Cardiac muscle cell (in vitro differentiated cells and primary cell): ENCODE data around the gene AFG3L2. TPM values are rescaled to one million over a fixed set of nuclear protein-coding genes. Genes with fewer than 3 reads are reported as not detected.

Experiments
- DNase-seq, 2 donors: peaks; one replicate each; pipeline versions ENCODE4 v3.0.0 to v3.0.0-alpha.2; 2010 to 2017; ENCODE audit warnings: low read depth in 1 of 2, low spot score in 1 of 2
- H3K27ac ChIP-seq: fragments of 200-600 bp; sonication (generic); 2 replicates; pipeline ENCODE4 v1.5.1; 2016
- H3K27me3 ChIP-seq: fragments of 200-600 bp; sonication (generic); 2 replicates; pipeline ENCODE4 v1.6.0; 2016; ENCODE audit warnings: control low read depth
- H3K36me3 ChIP-seq: fragments of 200-600 bp; sonication (generic); 2 replicates; pipeline ENCODE4 v1.5.1; 2016; ENCODE audit warnings: control low read depth
- H3K4me1 ChIP-seq: fragments of 200-600 bp; sonication (generic); 2 replicates; pipeline ENCODE4 v1.8.1; 2017; ENCODE audit warnings: low read depth, mild to moderate bottlenecking, mixed run types
- H3K4me3 ChIP-seq: fragments of 200-600 bp; sonication (generic); 2 replicates; pipeline ENCODE4 v1.5.1; 2016; ENCODE audit warnings: mild to moderate bottlenecking
- H3K9me3 ChIP-seq: fragments of 200-600 bp; sonication (generic); 2 replicates; pipeline ENCODE4 v1.5.1; 2017; ENCODE audit warnings: low read depth, mild to moderate bottlenecking, control low read depth
- polyA plus RNA-seq: library from polyadenylated mRNA; unstranded; fragments of >200 nt; fragmentation: Nextera tagmentation; extraction: Ambion mirVana; gene quantifications from 2 replicates; pipeline ENCODE4 v1.2.1, GENCODE V29; 2016
- total RNA-seq: library from RNA; depleted of rRNA; stranded (reverse); fragments of >200 nt; gene quantifications from 2 replicates; pipeline ENCODE4 v1.2.3, GENCODE V29; 2016
- TF ChIP-seq, protein P1 (sequence below): IDR thresholded peaks from 2 replicates; pipeline ENCODE4 v1.5.1; 2012; ENCODE audit warnings: low read depth, mild to moderate bottlenecking, low read length

The AFG3L2 gene
- total and polyA plus RNA-seq, 2 experiments from 2014 or later, result 83.5 to 97.6 TPM

DNA sequence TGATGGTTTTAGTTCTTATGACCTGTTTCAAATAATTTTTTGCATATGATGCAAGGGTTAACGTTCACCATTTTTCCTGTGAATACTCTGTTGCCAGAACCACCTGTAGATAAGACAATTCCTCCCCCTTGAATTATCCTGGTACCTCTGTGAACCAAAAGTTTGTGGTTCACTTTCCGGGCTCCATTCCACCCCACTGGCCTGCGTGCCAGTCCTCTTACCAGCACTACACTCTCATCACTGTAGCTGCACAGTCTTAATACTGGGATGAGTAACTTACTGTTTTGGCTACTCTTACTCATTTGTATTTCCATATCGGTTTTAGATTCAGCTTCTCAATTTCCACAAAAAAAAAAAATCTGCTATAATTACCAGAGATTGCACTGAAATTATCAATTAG is 34.4 kb downstream of the AFG3L2 start:
- Histone ChIP-seq H3K4me1 (peaks cover 7% of the 10 kb centered on the region), H3K36me3 (peaks cover 58% of the 10 kb centered on the region), H3K4me3 (no peak overlapping the region), H3K27me3 (no peaks in the 10 kb centered on the region), H3K9me3 (no peaks in the 10 kb centered on the region), H3K27ac (no peak overlapping the region)
- no peak for DNase-seq
- TF ChIP-seq, protein P1, sequence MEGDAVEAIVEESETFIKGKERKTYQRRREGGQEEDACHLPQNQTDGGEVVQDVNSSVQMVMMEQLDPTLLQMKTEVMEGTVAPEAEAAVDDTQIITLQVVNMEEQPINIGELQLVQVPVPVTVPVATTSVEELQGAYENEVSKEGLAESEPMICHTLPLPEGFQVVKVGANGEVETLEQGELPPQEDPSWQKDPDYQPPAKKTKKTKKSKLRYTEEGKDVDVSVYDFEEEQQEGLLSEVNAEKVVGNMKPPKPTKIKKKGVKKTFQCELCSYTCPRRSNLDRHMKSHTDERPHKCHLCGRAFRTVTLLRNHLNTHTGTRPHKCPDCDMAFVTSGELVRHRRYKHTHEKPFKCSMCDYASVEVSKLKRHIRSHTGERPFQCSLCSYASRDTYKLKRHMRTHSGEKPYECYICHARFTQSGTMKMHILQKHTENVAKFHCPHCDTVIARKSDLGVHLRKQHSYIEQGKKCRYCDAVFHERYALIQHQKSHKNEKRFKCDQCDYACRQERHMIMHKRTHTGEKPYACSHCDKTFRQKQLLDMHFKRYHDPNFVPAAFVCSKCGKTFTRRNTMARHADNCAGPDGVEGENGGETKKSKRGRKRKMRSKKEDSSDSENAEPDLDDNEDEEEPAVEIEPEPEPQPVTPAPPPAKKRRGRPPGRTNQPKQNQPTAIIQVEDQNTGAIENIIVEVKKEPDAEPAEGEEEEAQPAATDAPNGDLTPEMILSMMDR, result no peak

DNA sequence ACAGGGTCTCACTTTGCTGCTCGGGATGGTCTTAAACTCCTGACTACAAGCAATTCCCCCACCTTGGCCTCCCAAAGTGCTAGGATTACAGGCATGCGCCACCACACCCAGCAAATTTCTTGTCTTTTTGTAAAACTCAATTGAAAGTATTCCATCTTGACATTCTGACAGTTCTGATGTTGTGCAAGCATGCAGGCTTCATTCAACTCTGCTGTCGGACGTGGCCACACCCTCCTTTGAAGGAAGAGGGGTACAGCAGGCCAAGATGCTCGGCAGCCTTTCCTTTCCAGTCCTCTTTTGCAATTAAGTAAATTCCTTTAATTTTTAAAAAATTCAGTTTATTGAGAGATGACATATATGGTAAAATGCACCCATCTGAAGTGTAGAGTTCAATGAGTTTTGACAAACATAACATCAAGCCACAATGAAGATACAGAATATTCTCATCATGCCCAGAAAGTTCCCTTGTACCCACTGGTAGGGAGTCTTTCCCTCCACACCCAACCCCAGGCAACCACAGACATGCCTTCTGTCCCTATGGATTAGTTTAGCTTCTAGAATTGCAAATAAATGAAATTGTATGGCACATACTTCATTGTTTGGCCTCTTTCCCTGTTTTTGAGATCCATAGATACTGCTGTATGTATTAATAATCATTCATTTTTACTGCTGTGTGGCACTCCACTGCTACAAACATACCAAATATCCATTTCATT is 35.9 kb downstream of the AFG3L2 start:
- no peak for DNase-seq
- peaks cover 48% of the 10 kb centered on the region for H3K36me3 ChIP-seq
- TF ChIP-seq, protein P1, result no peak

DNA sequence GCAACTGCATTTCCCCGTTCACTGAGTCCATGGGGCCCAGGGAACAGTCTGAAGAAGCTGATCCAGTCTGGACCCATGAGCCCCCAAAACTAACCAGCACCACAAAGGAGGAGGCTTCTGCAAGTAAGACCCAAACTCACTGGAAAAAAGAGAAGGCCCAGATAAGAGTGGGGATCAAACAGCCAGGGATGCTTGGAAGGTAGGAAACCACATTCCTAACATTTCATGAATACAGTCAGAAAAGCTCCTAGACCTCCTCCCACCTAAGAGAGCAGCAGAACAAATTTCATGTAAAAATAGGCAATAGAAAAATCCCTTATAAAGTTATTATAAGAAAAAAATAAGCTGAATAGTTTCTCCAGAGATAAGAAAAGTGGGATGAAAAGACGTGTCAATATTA is 38.6 kb downstream of the AFG3L2 start:
- TF ChIP-seq, protein P1, result no peak
- no peak for DNase-seq
- H3K27ac ChIP-seq, result peak overlapping the region; percentile 68
- H3K4me1 ChIP-seq, result peaks cover 44% of the 10 kb centered on the region
- peaks cover 29% of the 10 kb centered on the region for H3K36me3 ChIP-seq
- no peak overlapping the region for H3K4me3 ChIP-seq
- no peaks in the 10 kb centered on the region for H3K27me3 ChIP-seq
- H3K9me3 ChIP-seq, result no peaks in the 10 kb centered on the region

More for the DNA sequence above, 35.9 kb downstream of the AFG3L2 start:
- Histone ChIP-seq H3K4me1 (peaks cover 21% of the 10 kb centered on the region), H3K27me3 (no peaks in the 10 kb centered on the region), H3K4me3 (no peak overlapping the region), H3K27ac (no peak overlapping the region), H3K9me3 (no peaks in the 10 kb centered on the region)

DNA sequence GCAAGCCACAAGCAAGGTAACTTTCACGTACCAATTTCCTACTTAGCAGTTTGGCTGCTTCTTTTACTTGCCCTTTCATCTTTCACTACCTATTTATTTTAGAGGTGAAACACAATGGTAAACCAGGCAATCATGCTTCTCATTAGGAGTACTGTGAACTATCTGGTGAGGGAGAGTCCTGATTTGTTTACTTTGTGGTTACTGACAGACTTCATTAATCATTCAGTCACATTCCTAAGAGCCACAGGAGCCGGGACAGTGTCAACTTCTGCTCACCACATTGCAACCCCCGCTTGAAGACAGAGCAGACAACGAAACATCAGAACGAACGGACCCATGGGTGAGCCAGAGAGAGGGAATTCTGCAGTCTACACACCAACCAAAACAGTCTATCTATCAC is 40.1 kb downstream of the AFG3L2 start:
- no peaks in the 10 kb centered on the region for H3K27me3 ChIP-seq
- peaks cover 14% of the 10 kb centered on the region for H3K36me3 ChIP-seq
- peak overlapping the region; percentile 65 for H3K27ac ChIP-seq
- DNase-seq, result peak in 1 of 2 donors; percentile 22
- peaks cover 44% of the 10 kb centered on the region for H3K4me1 ChIP-seq
- H3K9me3 ChIP-seq, result no peaks in the 10 kb centered on the region
- TF ChIP-seq, protein P1, result no peak
- no peak overlapping the region for H3K4me3 ChIP-seq

DNA sequence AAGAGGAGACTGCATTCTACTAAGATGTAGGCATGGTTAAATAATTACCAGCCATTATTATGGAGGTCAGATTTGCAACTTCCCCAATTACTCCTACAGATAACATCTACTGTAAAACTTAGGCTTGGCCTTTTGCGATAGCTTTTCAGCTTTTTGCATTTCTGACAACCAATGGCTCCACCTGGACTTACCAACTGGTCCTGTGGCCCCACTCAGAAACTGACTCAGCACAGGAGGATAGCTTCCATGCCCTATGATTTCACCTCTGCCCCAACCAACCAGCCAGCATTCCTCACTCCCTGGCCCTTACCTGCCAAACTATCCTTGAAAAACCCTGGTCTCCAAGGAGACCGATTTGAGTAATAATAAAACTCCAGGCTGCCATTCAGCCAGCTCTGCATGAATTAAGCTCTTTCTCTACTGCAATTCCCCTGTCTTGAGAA is 40.8 kb downstream of the AFG3L2 start:
- no peaks in the 10 kb centered on the region for H3K9me3 ChIP-seq
- TF ChIP-seq, protein P1, result no peak
- DNase-seq, result no peak
- no peak overlapping the region for H3K4me3 ChIP-seq
- H3K27ac ChIP-seq, result peak overlapping the region; percentile 65
- H3K36me3 ChIP-seq, result peaks cover 15% of the 10 kb centered on the region
- H3K4me1 ChIP-seq, result peaks cover 44% of the 10 kb centered on the region
- H3K27me3 ChIP-seq, result no peaks in the 10 kb centered on the region
